ENCODE measurements around the gene LETM1.

LETM1 gene

GRCh38 chr4:1896658-1896991 lies 40.7 kb upstream of the LETM1 start:
- H3K27me3 ChIP-seq (replicated peaks; ENCODE audit: control insufficient read depth, insufficient read depth, low read length), result no peaks in the 10 kb centered on the region
- H3K36me3 ChIP-seq (ENCODE audit: control insufficient read depth, insufficient read depth, low read length), result peaks cover 11% of the 10 kb centered on the region
- no peak for DNase-seq (ENCODE audit: extremely low read depth, insufficient read length)
- H3K4me3 ChIP-seq (replicated peaks; ENCODE audit: low read depth, low read length), result no peak overlapping the region
- TF ChIP-seq, protein P1, sequence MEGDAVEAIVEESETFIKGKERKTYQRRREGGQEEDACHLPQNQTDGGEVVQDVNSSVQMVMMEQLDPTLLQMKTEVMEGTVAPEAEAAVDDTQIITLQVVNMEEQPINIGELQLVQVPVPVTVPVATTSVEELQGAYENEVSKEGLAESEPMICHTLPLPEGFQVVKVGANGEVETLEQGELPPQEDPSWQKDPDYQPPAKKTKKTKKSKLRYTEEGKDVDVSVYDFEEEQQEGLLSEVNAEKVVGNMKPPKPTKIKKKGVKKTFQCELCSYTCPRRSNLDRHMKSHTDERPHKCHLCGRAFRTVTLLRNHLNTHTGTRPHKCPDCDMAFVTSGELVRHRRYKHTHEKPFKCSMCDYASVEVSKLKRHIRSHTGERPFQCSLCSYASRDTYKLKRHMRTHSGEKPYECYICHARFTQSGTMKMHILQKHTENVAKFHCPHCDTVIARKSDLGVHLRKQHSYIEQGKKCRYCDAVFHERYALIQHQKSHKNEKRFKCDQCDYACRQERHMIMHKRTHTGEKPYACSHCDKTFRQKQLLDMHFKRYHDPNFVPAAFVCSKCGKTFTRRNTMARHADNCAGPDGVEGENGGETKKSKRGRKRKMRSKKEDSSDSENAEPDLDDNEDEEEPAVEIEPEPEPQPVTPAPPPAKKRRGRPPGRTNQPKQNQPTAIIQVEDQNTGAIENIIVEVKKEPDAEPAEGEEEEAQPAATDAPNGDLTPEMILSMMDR (IDR thresholded peaks at IDR 0.05; ENCODE audit: insufficient read depth, low read length, poor library complexity, severe bottlenecking), result no peak

DNA sequence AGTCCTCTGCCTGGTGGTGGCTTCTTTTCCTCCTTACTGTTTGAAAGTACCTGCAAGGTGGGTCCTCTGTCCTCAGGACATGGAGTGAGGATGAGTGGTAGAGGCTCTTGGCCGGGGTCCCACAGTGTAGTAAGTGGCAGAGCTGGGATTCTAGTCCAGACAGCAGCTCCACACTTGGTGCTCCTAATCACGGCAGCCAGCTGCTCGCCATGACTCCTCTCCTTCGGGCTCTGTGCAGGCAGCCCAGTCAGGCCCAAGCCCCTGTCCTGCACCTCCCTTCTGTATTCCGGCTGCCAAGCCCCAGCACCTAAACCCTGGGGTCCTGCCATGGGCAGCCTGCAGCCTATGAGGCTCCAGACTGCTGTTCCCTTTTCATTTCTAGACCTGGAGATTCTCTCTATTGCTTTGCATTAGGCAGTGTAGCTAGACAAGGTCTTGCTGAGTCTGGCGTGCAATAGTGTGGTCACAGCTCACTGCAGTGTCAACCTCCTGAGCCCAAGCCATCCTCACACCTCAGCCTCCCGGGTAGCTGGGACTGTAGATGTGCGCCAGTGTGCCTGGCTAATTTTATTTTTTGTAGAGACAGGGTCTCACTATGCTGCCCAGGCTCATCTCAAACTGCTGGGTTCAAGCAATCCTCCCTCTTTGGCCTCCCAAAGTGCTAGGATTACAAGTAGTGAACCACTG lies 40.2 kb upstream of the LETM1 start:
- Histone ChIP-seq H3K36me3 (ENCODE audit: control insufficient read depth, insufficient read depth, low read length) (peaks cover 6% of the 10 kb centered on the region), H3K4me3 (replicated peaks; ENCODE audit: low read depth, low read length) (no peak overlapping the region)

DNA sequence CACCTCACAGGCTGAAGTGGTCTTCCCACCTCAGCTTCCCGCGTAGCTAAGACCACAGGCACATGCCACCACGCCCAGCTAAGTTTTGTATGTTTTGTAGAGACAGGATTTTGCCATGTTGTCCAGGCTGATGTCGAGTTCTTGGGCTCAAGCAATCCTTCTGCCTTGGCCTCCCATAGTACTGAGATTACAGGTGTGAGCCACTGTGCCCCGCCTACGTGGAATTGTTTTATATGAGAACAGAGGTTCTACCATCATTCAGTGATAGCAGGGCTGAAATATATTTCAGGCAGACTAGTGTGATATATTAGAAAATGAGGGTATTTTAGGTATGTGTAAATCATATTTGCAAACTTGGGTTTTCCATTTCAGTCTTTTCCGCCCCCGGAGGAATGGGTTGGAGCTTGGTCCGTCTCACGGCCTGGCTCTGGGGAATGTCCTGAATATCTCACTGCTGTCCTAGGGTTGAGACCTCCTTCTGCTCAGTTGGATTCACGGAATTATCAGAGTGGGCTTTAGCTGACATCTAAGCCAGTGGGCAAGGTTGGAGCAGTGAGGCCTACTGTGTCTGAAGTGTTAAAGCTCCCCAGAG lies 35.1 kb upstream of the LETM1 start:
- TF ChIP-seq, protein P1 (IDR thresholded peaks at IDR 0.05; ENCODE audit: insufficient read depth, low read length, poor library complexity, severe bottlenecking), result no peak
- Histone ChIP-seq H3K27me3 (replicated peaks; ENCODE audit: control insufficient read depth, insufficient read depth, low read length) (no peaks in the 10 kb centered on the region), H3K4me3 (replicated peaks; ENCODE audit: low read depth, low read length) (no peak overlapping the region), H3K36me3 (ENCODE audit: control insufficient read depth, insufficient read depth, low read length) (peaks cover 6% of the 10 kb centered on the region)
- DNase-seq (ENCODE audit: extremely low read depth, insufficient read length), result no peak

More for the DNA sequence above, 40.2 kb upstream of the LETM1 start:
- H3K27me3 ChIP-seq (replicated peaks; ENCODE audit: control insufficient read depth, insufficient read depth, low read length), result no peaks in the 10 kb centered on the region
- no peak for DNase-seq (ENCODE audit: extremely low read depth, insufficient read length)
- TF ChIP-seq, protein P1 (IDR thresholded peaks at IDR 0.05; ENCODE audit: insufficient read depth, low read length, poor library complexity, severe bottlenecking), result no peak

- Histone ChIP-seq H3K4me3 (replicated peaks; ENCODE audit: low read depth, low read length) (no peak overlapping the region), H3K36me3 (ENCODE audit: control insufficient read depth, insufficient read depth, low read length) (no peaks in the 10 kb centered on the region; the same call in 1 of the 2 replicates), H3K27me3 (replicated peaks; ENCODE audit: control insufficient read depth, insufficient read depth, low read length) (no peaks in the 10 kb centered on the region)
- DNase-seq (ENCODE audit: extremely low read depth, insufficient read length), result no peak
- TF ChIP-seq, protein P1 (IDR thresholded peaks at IDR 0.05; ENCODE audit: insufficient read depth, low read length, poor library complexity, severe bottlenecking), result no peak
Measured at GRCh38 chr4:1887052-1887451, 31.1 kb upstream of the LETM1 start.

- H3K27me3 ChIP-seq (replicated peaks; ENCODE audit: control insufficient read depth, insufficient read depth, low read length), result no peaks in the 10 kb centered on the region
- peaks cover 3% of the 10 kb centered on the region; the same call in 1 of the 2 replicates for H3K36me3 ChIP-seq (ENCODE audit: control insufficient read depth, insufficient read depth, low read length)
- TF ChIP-seq, protein P1 (IDR thresholded peaks at IDR 0.05; ENCODE audit: insufficient read depth, low read length, poor library complexity, severe bottlenecking), result no peak
- DNase-seq (ENCODE audit: extremely low read depth, insufficient read length), result no peak
- no peak overlapping the region for H3K4me3 ChIP-seq (replicated peaks; ENCODE audit: low read depth, low read length)
Measured at GRCh38 chr4:1885414-1885813, 29.5 kb upstream of the LETM1 start.

Measured in GM06990 (cell line).